H1 (cell line): ENCODE data around the gene CBX4. TPM values are rescaled to one million over a fixed set of nuclear protein-coding genes. Genes with fewer than 3 reads are reported as not detected.

Experiments used
- CTCF ChIA-PET: fragments of 300-600 bp; sonication (Branson Sonifier 250); formaldehyde crosslinking; loops from one replicate; lab custom pipeline; 2021; ENCODE audit not compliant: partially characterized antibody; lab: Charles Lee
- POLR2A ChIA-PET: fragments of 300-600 bp; sonication (Branson Sonifier 250); formaldehyde crosslinking; loops from one replicate; lab custom pipeline; 2021; ENCODE audit warnings: inconsistent platforms; ENCODE audit not compliant: partially characterized antibody; lab: Charles Lee
- DNase-seq, 2 experiments: peaks; one replicate each; pipeline versions ENCODE4 v3.0.0 to v3.0.0-alpha.2; 2010 to 2022; ENCODE audit warnings: low spot score in 2 of 2, low read depth in 1 of 2, mixed read lengths in 1 of 2
- FAIRE-seq: peaks from 2 replicates; lab custom pipeline; 2011; peaks lifted over from hg19 to GRCh38; lab: Jason Lieb, UNC
- H2AFZ ChIP-seq: 2 replicates; pipeline ENCODE4 v1.8.1; 2012; ENCODE audit warnings: low read length, inconsistent platforms
- H2AK5ac ChIP-seq: 2 replicates; pipeline ENCODE4 v1.6.1; 2013; ENCODE audit warnings: low read depth, low read length
- H2BK120ac ChIP-seq: replicated peaks from 2 replicates; pipeline ENCODE3; 2013; ENCODE audit warnings: low read depth, low read length, inconsistent platforms
- H2BK12ac ChIP-seq: 2 replicates; pipeline ENCODE4 v1.6.1; 2013; ENCODE audit warnings: low read depth, low read length
- H2BK15ac ChIP-seq: 2 replicates; pipeline ENCODE4 v1.6.1; 2013; ENCODE audit warnings: low read length
- H2BK20ac ChIP-seq: 2 replicates; pipeline ENCODE4 v1.6.1; 2013; ENCODE audit warnings: low read length
- H2BK5ac ChIP-seq: 2 replicates; pipeline ENCODE4 v1.6.1; 2013; ENCODE audit warnings: low read depth, low read length
- H3K14ac ChIP-seq: 2 replicates; pipeline ENCODE4 v1.6.1; 2013; ENCODE audit warnings: inconsistent platforms; ENCODE audit not compliant: insufficient read length
- H3K18ac ChIP-seq: 2 replicates; pipeline ENCODE4 v1.6.1; 2013; ENCODE audit warnings: low read length; ENCODE audit errors: extremely low read depth
- H3K23ac ChIP-seq: 2 replicates; pipeline ENCODE4 v1.6.1; 2013; ENCODE audit warnings: inconsistent platforms; ENCODE audit not compliant: insufficient read length
- H3K23me2 ChIP-seq: 2 replicates; pipeline ENCODE4 v1.6.1; 2013; ENCODE audit warnings: low read depth, low read length
- H3K27ac ChIP-seq: 2 replicates; pipeline ENCODE4 v1.6.1; 2011; ENCODE audit warnings: low read depth, low read length, inconsistent platforms
- H3K27me3 ChIP-seq, 4 experiments: replicated peaks in 1 of 4; 1 replicate in 1 of 4; 2 replicates in 3 of 4; pipeline versions ENCODE4 v1.6.1 to v1.8.1; 2011 to 2013; ENCODE audit warnings: low read length in 3 of 4, mild to moderate bottlenecking in 3 of 4, inconsistent platforms in 2 of 4, mixed read lengths in 2 of 4, moderate library complexity in 1 of 4; ENCODE audit not compliant: control insufficient read depth in 3 of 4, insufficient read depth in 3 of 4; ENCODE audit errors: extremely low read depth in 1 of 4
- H3K36me3 ChIP-seq, 4 experiments: 2 replicates each; pipeline versions ENCODE4 v1.6.1 to v1.8.1; 2011 to 2013; ENCODE audit warnings: mild to moderate bottlenecking in 4 of 4, low read length in 3 of 4, moderate library complexity in 2 of 4, control low read depth in 1 of 4, inconsistent platforms in 1 of 4; ENCODE audit not compliant: insufficient read depth in 4 of 4, control insufficient read depth in 2 of 4
- H3K4ac ChIP-seq: replicated peaks from 2 replicates; pipeline ENCODE3; 2013; ENCODE audit warnings: low read length, low read depth, mixed read lengths, inconsistent platforms; ENCODE audit not compliant: insufficient read length
- H3K4me1 ChIP-seq, 4 experiments: replicated peaks in 1 of 4; 1 replicate in 1 of 4; 2 replicates in 3 of 4; pipeline versions ENCODE4 v1.6.1 to v1.8.1; 2011 to 2013; ENCODE audit warnings: low read length in 3 of 4, inconsistent platforms in 2 of 4, mixed read lengths in 1 of 4; ENCODE audit not compliant: insufficient read depth in 4 of 4, control insufficient read depth in 3 of 4
- H3K4me2 ChIP-seq, 2 experiments: 2 replicates each; pipeline versions ENCODE4 v1.6.1 to v1.8.1; 2011 to 2013; ENCODE audit warnings: low read depth in 2 of 2, low read length in 2 of 2, control low read depth in 1 of 2, inconsistent platforms in 1 of 2, mild to moderate bottlenecking in 1 of 2; ENCODE audit not compliant: insufficient read depth in 1 of 2
- H3K4me3 ChIP-seq, 4 experiments: fragments of 200-600, 300-600 bp in 1 of 4; sonication (generic), shearing (Covaris generic), sonication (Bioruptor Twin) in 1 of 4; 2 replicates each; pipeline versions ENCODE4 v1.5.1 to v1.8.1; 2011 to 2016; ENCODE audit warnings: low read length in 4 of 4, low read depth in 3 of 4, control low read depth in 2 of 4, inconsistent platforms in 2 of 4, mild to moderate bottlenecking in 2 of 4, mixed read lengths in 1 of 4, moderate library complexity in 1 of 4; ENCODE audit not compliant: insufficient read depth in 2 of 4; ENCODE audit errors: extremely low read depth in 1 of 4
- H3K56ac ChIP-seq: replicated peaks from 2 replicates; pipeline ENCODE3; 2013; ENCODE audit warnings: low read depth, mild to moderate bottlenecking, mixed read lengths, low read length, inconsistent platforms; ENCODE audit not compliant: insufficient read length
- H3K79me1 ChIP-seq: 2 replicates; pipeline ENCODE4 v1.6.1; 2013; ENCODE audit warnings: low read depth, low read length, control low read depth
- H3K79me2 ChIP-seq, 2 experiments: 2 replicates each; pipeline versions ENCODE4 v1.6.1 to v1.8.1; 2012 to 2013; ENCODE audit warnings: low read length in 2 of 2, mild to moderate bottlenecking in 2 of 2, inconsistent platforms in 1 of 2; ENCODE audit not compliant: insufficient read depth in 2 of 2, control insufficient read depth in 1 of 2
- H3K9ac ChIP-seq, 4 experiments: replicated peaks in 1 of 4; 1 replicate in 1 of 4; 2 replicates in 3 of 4; pipeline versions ENCODE4 v1.6.1 to v1.8.1; 2011 to 2013; ENCODE audit warnings: low read depth in 3 of 4, low read length in 3 of 4, control low read depth in 2 of 4, mild to moderate bottlenecking in 2 of 4, moderate library complexity in 2 of 4, inconsistent platforms in 1 of 4; ENCODE audit errors: extremely low read depth in 1 of 4
- H3K9me3 ChIP-seq, 2 experiments: 2 replicates each; pipeline versions ENCODE4 v1.6.1 to v1.8.1; 2012 to 2013; ENCODE audit warnings: mild to moderate bottlenecking in 2 of 2, moderate library complexity in 2 of 2, control low read depth in 1 of 2, inconsistent platforms in 1 of 2, low read depth in 1 of 2, low read length in 1 of 2, mixed read lengths in 1 of 2; ENCODE audit not compliant: insufficient read depth in 2 of 2
- H4K20me1 ChIP-seq, 2 experiments: replicated peaks in 1 of 2; 2 replicates each; pipeline versions ENCODE3 to v1.8.1; 2011 to 2013; ENCODE audit warnings: inconsistent platforms in 2 of 2, low read length in 2 of 2, mild to moderate bottlenecking in 1 of 2; ENCODE audit not compliant: insufficient read depth in 2 of 2, control insufficient read depth in 1 of 2
- H4K5ac ChIP-seq: 2 replicates; pipeline ENCODE4 v1.6.1; 2013; ENCODE audit warnings: low read length, low read depth, mixed read lengths, inconsistent platforms; ENCODE audit not compliant: insufficient read length
- H4K8ac ChIP-seq: 2 replicates; pipeline ENCODE4 v1.8.0; 2013; ENCODE audit warnings: mild to moderate bottlenecking, moderate library complexity, low read length, inconsistent platforms; ENCODE audit not compliant: insufficient read depth; ENCODE audit errors: extremely low read depth
- H4K91ac ChIP-seq: replicated peaks from 2 replicates; pipeline ENCODE3; 2013; ENCODE audit warnings: low read length, mixed read lengths, inconsistent platforms; ENCODE audit not compliant: insufficient read length
- BACH1 ChIP-seq: IDR thresholded peaks from 2 replicates; pipeline ENCODE4 v1.6.1; 2012; ENCODE audit warnings: low read length, improper control_type of control experiment
- BCL11A ChIP-seq, 2 experiments: IDR thresholded peaks; one replicate each; pipeline ENCODE4 v1.6.1; 2011; ENCODE audit warnings: low read depth in 2 of 2, low read length in 2 of 2, mild to moderate bottlenecking in 2 of 2
- CHD2 ChIP-seq: IDR thresholded peaks from 2 replicates; pipeline ENCODE4 v1.6.1; 2012; ENCODE audit warnings: low read length, improper control_type of control experiment
- CTBP2 ChIP-seq: IDR thresholded peaks from 2 replicates; pipeline ENCODE4 v1.7.0; 2011; ENCODE audit warnings: borderline replicate concordance, mild to moderate bottlenecking, moderate library complexity, mixed read lengths, low read length; ENCODE audit not compliant: insufficient read depth, insufficient read length
- HDAC6 ChIP-seq: IDR thresholded peaks from one replicate; pipeline ENCODE4 v1.7.1; 2012; ENCODE audit warnings: low read depth, mild to moderate bottlenecking, inconsistent platforms, low read length, moderate library complexity
- KDM4A ChIP-seq: IDR thresholded peaks from one replicate; pipeline ENCODE4 v1.7.1; 2012; ENCODE audit warnings: low read depth, mild to moderate bottlenecking, moderate library complexity, low read length, inconsistent platforms; ENCODE audit not compliant: severe bottlenecking
- RAD21 ChIP-seq, 2 experiments: IDR thresholded peaks in 1 of 2; conservative IDR thresholded peaks in 1 of 2; 2 replicates each; pipeline ENCODE4 v1.6.1; 2011; ENCODE audit warnings: low read depth in 2 of 2, low read length in 2 of 2, improper control_type of control experiment in 1 of 2, inconsistent platforms in 1 of 2, mild to moderate bottlenecking in 1 of 2, moderate library complexity in 1 of 2
- SAP30 ChIP-seq: fragments of 300-600 bp; sonication (generic); IDR thresholded peaks from 2 replicates; pipeline ENCODE4 v1.7.1; 2012; ENCODE audit warnings: low read length, moderate library complexity, mild to moderate bottlenecking, inconsistent platforms; ENCODE audit not compliant: insufficient read depth, insufficient replicate concordance
- TAF7 ChIP-seq: optimal IDR thresholded peaks from 2 replicates; pipeline ENCODE3; 2011; ENCODE audit warnings: low read depth, mild to moderate bottlenecking, inconsistent platforms, low read length, moderate library complexity, borderline replicate concordance
- ZNF274 ChIP-seq: IDR thresholded peaks from 2 replicates; pipeline ENCODE4 v1.7.0; 2012; ENCODE audit warnings: low read length, borderline replicate concordance; ENCODE audit errors: extremely low read depth
- WGBS, 2 experiments: shearing (Covaris generic) in 1 of 2; methylation state at CpG; one replicate each; pipeline versions ENCODE4 v1.1.6 to v1.1.7; 2013 to 2015; ENCODE audit warnings: low lambda C conversion rate in 2 of 2, mixed read lengths in 2 of 2, inconsistent platforms in 1 of 2, low coverage in 1 of 2, missing lambda C conversion rate in 1 of 2; ENCODE audit not compliant: insufficient replicate concordance in 2 of 2, insufficient coverage in 1 of 2, insufficient read length in 1 of 2; ENCODE audit errors: extremely low coverage in 1 of 2, missing lambda C conversion rate in 1 of 2; 5-methylcytosine and 5-hydroxymethylcytosine counted together
- polyA plus RNA-seq, 7 experiments: library from polyadenylated mRNA; depleted of rRNA in 3 of 7; stranded (reverse) in 5 of 7; unstranded in 2 of 7; fragments of >200 nt in 5 of 7; fragments of 200-250 nt in 2 of 7; gene quantifications; 1 replicate in 5 of 7; 2 replicates in 1 of 7; 4 replicates in 1 of 7; pipeline versions ENCODE4 v1.2.1 to v1.2.3, GENCODE V29; 2011 to 2013; ENCODE audit warnings: missing spikeins in 2 of 7, mixed read lengths in 2 of 7
- total RNA-seq: library from RNA; stranded (reverse); fragmentation: NEBNext Ultra II Directional; extraction: Animal tissue kit (Norgen Biotek cat#: 25700); gene quantifications from 2 replicates; pipeline ENCODE4 v1.2.1, GENCODE V29; 2021

Gene CBX4
- total and polyA plus RNA-seq, 2 of the 8 experiments (the other 6 are each of a cell fraction or from before 2014, with no cell fraction given): 1.8 to 4.0 TPM

- H2BK15ac ChIP-seq: no peak overlapping the region
- DNase-seq: no peak
- WGBS, 2 experiments: 87% methylated on average over 15 of the region's 15 CpGs; no CpG with 5 or more reads in 1 of the 2 experiments
- H2AK5ac ChIP-seq: no peak overlapping the region
- peaks cover 20% of the 10 kb centered on the region for H3K79me1 ChIP-seq
- H3K18ac ChIP-seq: no peak overlapping the region
- H3K14ac ChIP-seq: no peak overlapping the region
- H2BK20ac ChIP-seq: no peak overlapping the region
- H3K23ac ChIP-seq: no peak overlapping the region
- H2AFZ ChIP-seq: no peak overlapping the region
- H2BK12ac ChIP-seq: no peak overlapping the region
- H4K20me1 ChIP-seq: peaks cover 41 to 50% of the 10 kb centered on the region in 2 experiments
- peaks cover 3% of the 10 kb centered on the region; the same call in 1 of the 2 replicates for H3K23me2 ChIP-seq
- H3K27me3 ChIP-seq: peaks cover 12 to 31% (median 25%) of the 10 kb centered on the region in 4 experiments
- no peak overlapping the region for H3K9ac ChIP-seq
- H3K4me1 ChIP-seq: peaks cover 3 to 30% (median 20%) of the 10 kb centered on the region in 4 experiments
- no peaks in the 10 kb centered on the region for H3K9me3 ChIP-seq
- H3K36me3 ChIP-seq: peaks cover 20 to 47% (median 39%) of the 10 kb centered on the region in 4 experiments; a peak in 7 of 8 replicates
- H3K4ac ChIP-seq: no peak overlapping the region
- H3K4me3 ChIP-seq: no peak overlapping the region
- POLR2A ChIA-PET: interaction anchor here (0.8 to 3.1 kb wide), 16 partner anchors 10 to 206 kb away, joined by 3 to 33 read pairs (median 6); partner anchors contain the start of genes CBX2 and CBX8
- no peak overlapping the region; the same call in 1 of the 2 replicates for H2BK5ac ChIP-seq
- H4K8ac ChIP-seq: no peak overlapping the region
- H3K4me2 ChIP-seq: no peak overlapping the region
- no peak overlapping the region for H3K56ac ChIP-seq
- peaks cover 0 to 7% of the 10 kb centered on the region in 2 experiments; a peak in 1 of 4 replicates for H3K79me2 ChIP-seq
- no peak for FAIRE-seq
- CTCF ChIA-PET: interaction anchor here (0.8 to 3.7 kb wide), 16 partner anchors 9 to 184 kb away, joined by 3 to 21 read pairs (median 6); partner anchors contain the start of gene CBX2
- no peak overlapping the region for H4K5ac ChIP-seq
- H2BK120ac ChIP-seq: no peak overlapping the region
- H4K91ac ChIP-seq: no peak overlapping the region
- H3K27ac ChIP-seq: no peak overlapping the region
- no peak for TF ChIP-seq BCL11A (IDR thresholded peaks at IDR 0.05; ENCODE audit: low read depth in 2 of 2, low read length in 2 of 2)
- TF ChIP-seq KDM4A: no peak
- no peak for TF ChIP-seq SAP30
- no peak for TF ChIP-seq RAD21 (IDR thresholded peaks at IDR 0.05 in 1 of 2, conservative IDR thresholded peaks at IDR 0.05 in 1 of 2; ENCODE audit: low read depth in 2 of 2, low read length in 2 of 2)
- TF ChIP-seq HDAC6: no peak
- no peak for TF ChIP-seq CTBP2
- TF ChIP-seq BACH1: no peak
- TF ChIP-seq ZNF274: no peak
- no peak for TF ChIP-seq TAF7
- TF ChIP-seq CHD2: no peak
These were observed 53.1 kb downstream of the CBX4 start for GRCh38 chr17:79785900-79786810.
